NCI-H1092 (cell line): ENCODE measurements around the gene AS3MT.

ENCODE experiments used
- DNase-seq: peaks from one replicate; lab custom pipeline; 2025; lab: John Stamatoyannopoulos, UW

AS3MT gene

GRCh38 chr10:102856758-102857424, 12.4 kb upstream of the AS3MT start:
- no peak for DNase-seq

- peak; percentile 50 for DNase-seq
These were observed 9.4 kb upstream of the AS3MT start for GRCh38 chr10:102859911-102860310.

GRCh38 chr10:102863660-102864059, 5.6 kb upstream of the AS3MT start:
- no peak for DNase-seq

- no peak for DNase-seq
These were observed 3.6 kb upstream of the AS3MT start for GRCh38 chr10:102865620-102866019.

GRCh38 chr10:102868911-102869257, 386 bp upstream of the AS3MT start:
- DNase-seq: no peak

- no peak for DNase-seq
These were observed 951 bp downstream of the AS3MT start for GRCh38 chr10:102870221-102870620.

GRCh38 chr10:102872163-102872562, 2.9 kb downstream of the AS3MT start:
- no peak for DNase-seq

GRCh38 chr10:102876747-102877153, 7.5 kb downstream of the AS3MT start:
- DNase-seq: no peak

- DNase-seq: no peak
These were observed 9.4 kb downstream of the AS3MT start for GRCh38 chr10:102878629-102879028.

- DNase-seq: no peak
These were observed 11.0 kb downstream of the AS3MT start for GRCh38 chr10:102880256-102880655.

- no peak for DNase-seq
These were observed 18.8 kb downstream of the AS3MT start for GRCh38 chr10:102888048-102888447.

- DNase-seq: no peak
These were observed 25.4 kb downstream of the AS3MT start for GRCh38 chr10:102894466-102895213.

GRCh38 chr10:102900006-102900405, 30.7 kb downstream of the AS3MT start:
- DNase-seq: no peak

GRCh38 chr10:102904346-102904745, 35.1 kb downstream of the AS3MT start:
- DNase-seq: no peak

GRCh38 chr10:102906507-102906906, 37.2 kb downstream of the AS3MT start:
- DNase-seq: no peak

GRCh38 chr10:102914781-102915180, 45.5 kb downstream of the AS3MT start:
- no peak for DNase-seq

GRCh38 chr10:102916173-102916572, 46.9 kb downstream of the AS3MT start:
- no peak for DNase-seq

GRCh38 chr10:102917314-102917961, 48.2 kb downstream of the AS3MT start:
- peak; percentile 39 for DNase-seq

- DNase-seq: peak; percentile 99
These were observed 48.9 kb downstream of the AS3MT start, which contains the start of gene CNNM2 for GRCh38 chr10:102917962-102918816. TSS of gene CNNM2 (plus strand) at chr10:102918294. CDS start at chr10:102918481, 187 bp downstream.

- DNase-seq: no peak
These were observed 49.6 kb downstream of the AS3MT start for GRCh38 chr10:102918817-102919245.

- DNase-seq: no peak
These were observed 50.1 kb downstream of the AS3MT start for GRCh38 chr10:102919246-102919959.
